Stimulated activated CD4-positive, alpha-beta T cell treated with anti-CD3 and anti-CD28 coated beads, Interleukin-12 subunit alpha, Interleukin-12 subunit beta, amount 100 ng/mL, for 4 hours (primary cell): ENCODE measurements around the gene NEK7.

Experiments
- DNase-seq: peaks from one replicate; pipeline ENCODE4 v3.0.0-alpha.2; 2020

Gene NEK7

GRCh38 chr1:198147216-198147615 is 9.6 kb upstream of the NEK7 start:
- no peak for DNase-seq

GRCh38 chr1:198150369-198150768 is 6.4 kb upstream of the NEK7 start:
- DNase-seq: no peak

GRCh38 chr1:198151688-198152087 is 5.1 kb upstream of the NEK7 start:
- DNase-seq: no peak

- DNase-seq: no peak
These were observed 3.7 kb upstream of the NEK7 start for GRCh38 chr1:198153103-198153502.

GRCh38 chr1:198153804-198154203 is 3.0 kb upstream of the NEK7 start:
- DNase-seq: no peak

- DNase-seq: no peak
These were observed 1.5 kb upstream of the NEK7 start for GRCh38 chr1:198155253-198155652.

GRCh38 chr1:198156111-198156744 is 570 bp upstream of the NEK7 start:
- peak; percentile 66 for DNase-seq

GRCh38 chr1:198157241-198157846 is 546 bp downstream of the NEK7 start:
- peak; percentile 74 for DNase-seq

GRCh38 chr1:198157847-198158725 is 1.3 kb downstream of the NEK7 start:
- no peak for DNase-seq

- DNase-seq: peak; percentile 82
These were observed 2.2 kb downstream of the NEK7 start for GRCh38 chr1:198158735-198159589.

- no peak for DNase-seq
These were observed 3.4 kb downstream of the NEK7 start for GRCh38 chr1:198160222-198160621.

- no peak for DNase-seq
These were observed 4.3 kb downstream of the NEK7 start for GRCh38 chr1:198160946-198161614.

- no peak for DNase-seq
These were observed 4.9 kb downstream of the NEK7 start for GRCh38 chr1:198161718-198162090.

GRCh38 chr1:198162091-198162767 is 5.4 kb downstream of the NEK7 start:
- DNase-seq: no peak

- DNase-seq: no peak
These were observed 9.3 kb downstream of the NEK7 start for GRCh38 chr1:198165927-198166647.

GRCh38 chr1:198166900-198167299 is 10.1 kb downstream of the NEK7 start:
- no peak for DNase-seq

GRCh38 chr1:198167436-198167934 is 10.7 kb downstream of the NEK7 start:
- DNase-seq: no peak

GRCh38 chr1:198168227-198168626 is 11.4 kb downstream of the NEK7 start:
- no peak for DNase-seq

GRCh38 chr1:198169672-198170071 is 12.9 kb downstream of the NEK7 start:
- no peak for DNase-seq

- no peak for DNase-seq
These were observed 15.1 kb downstream of the NEK7 start for GRCh38 chr1:198171667-198172540.
